ENCODE results near the gene IQSEC1. TPM values are rescaled to one million over a fixed set of nuclear protein-coding genes. Genes with fewer than 3 reads are reported as not detected.

The IQSEC1 gene
- polyA plus RNA-seq, 2 of the 4 experiments (the other 2 are of a cell fraction), result 3.7 to 10.7 TPM

DNA sequence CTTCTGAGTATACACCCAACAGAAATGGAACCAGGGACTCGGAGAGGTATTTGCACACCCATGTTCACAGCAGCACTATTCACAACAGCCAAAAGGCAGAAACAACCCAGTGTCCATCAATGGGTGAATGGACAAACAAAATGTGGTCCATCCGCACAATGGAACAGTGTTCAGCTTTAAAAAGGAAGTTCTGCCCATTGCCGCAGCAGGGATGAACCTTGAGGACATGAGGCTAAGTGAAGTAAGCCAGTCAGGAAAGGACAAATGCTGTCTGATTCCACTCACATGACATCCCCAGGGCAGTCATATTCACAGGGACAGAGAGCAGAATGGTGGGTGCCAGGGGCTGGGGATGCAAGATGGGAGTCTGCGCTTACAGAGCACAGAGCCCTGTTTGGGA is 7.5 kb downstream of the IQSEC1 start:
- 87% methylated on average over 4 of the region's 4 CpGs for whole genome bisulfite sequencing (ENCODE audit: missing lambda C conversion rate)
- DNase-seq (ENCODE audit: low read depth in 1 of 2, low spot score in 1 of 2), result no peak
- no peak overlapping the region for H3K27ac ChIP-seq
- no peaks in the 10 kb centered on the region for H3K9me3 ChIP-seq
- ATAC-seq, result no peak
- H3K4me3 ChIP-seq, result no peak overlapping the region
- ChIA-PET POLR2A (no interaction called here), CTCF (interaction anchor here (1.0 to 2.7 kb wide), 2 partner anchors 26 to 27 kb away, joined by 4 to 8 read pairs; no protein-coding TSS in a partner anchor)
- H3K4me1 ChIP-seq, result no peaks in the 10 kb centered on the region
- no peak overlapping the region for H3K4me2 ChIP-seq
- no peak for TF ChIP-seq EHMT2 (IDR thresholded peaks at IDR 0.05; ENCODE audit: low read depth)
- no peak for TF ChIP-seq ZSCAN20 (CRISPR knock-in tag; IDR thresholded peaks at IDR 0.05)
- TF ChIP-seq KDM5A (IDR thresholded peaks at IDR 0.05), result no peak
- TF ChIP-seq, protein P1, sequence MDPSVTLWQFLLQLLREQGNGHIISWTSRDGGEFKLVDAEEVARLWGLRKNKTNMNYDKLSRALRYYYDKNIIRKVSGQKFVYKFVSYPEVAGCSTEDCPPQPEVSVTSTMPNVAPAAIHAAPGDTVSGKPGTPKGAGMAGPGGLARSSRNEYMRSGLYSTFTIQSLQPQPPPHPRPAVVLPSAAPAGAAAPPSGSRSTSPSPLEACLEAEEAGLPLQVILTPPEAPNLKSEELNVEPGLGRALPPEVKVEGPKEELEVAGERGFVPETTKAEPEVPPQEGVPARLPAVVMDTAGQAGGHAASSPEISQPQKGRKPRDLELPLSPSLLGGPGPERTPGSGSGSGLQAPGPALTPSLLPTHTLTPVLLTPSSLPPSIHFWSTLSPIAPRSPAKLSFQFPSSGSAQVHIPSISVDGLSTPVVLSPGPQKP (IDR thresholded peaks at IDR 0.05; ENCODE audit: low read depth, low read length), result no peak
- no peak for FAIRE-seq

DNA sequence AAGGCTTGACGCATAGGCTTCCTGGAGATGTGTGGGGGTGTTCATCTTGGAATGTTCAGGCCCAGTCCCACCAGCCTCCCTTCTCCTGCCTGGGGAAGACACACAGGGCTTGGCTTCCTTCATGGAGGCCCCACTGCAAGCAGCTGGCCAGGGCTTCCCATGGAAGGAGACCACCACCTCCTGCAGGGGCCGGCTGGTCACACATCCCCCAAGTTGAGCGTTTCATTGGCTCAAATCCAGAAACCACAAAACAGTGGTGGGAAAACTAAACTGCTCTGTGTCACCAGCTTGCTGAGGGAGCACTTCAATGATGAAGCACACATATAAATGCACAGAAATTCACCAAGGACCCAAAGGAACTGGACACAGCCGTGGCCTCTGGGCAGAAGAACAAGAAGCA is 8.3 kb downstream of the IQSEC1 start:
- no peaks in the 10 kb centered on the region for H3K9me3 ChIP-seq
- FAIRE-seq (no peak), ATAC-seq (no peak), DNase-seq (ENCODE audit: low read depth in 1 of 2, low spot score in 1 of 2) (no peak)
- no peak overlapping the region for H3K27ac ChIP-seq
- TF ChIP-seq CEBPB (IDR thresholded peaks at IDR 0.05) (no peak), JUN (IDR thresholded peaks at IDR 0.05) (no peak), RNF2 (IDR thresholded peaks at IDR 0.05; ENCODE audit: borderline replicate concordance, low read depth) (no peak), RARB (CRISPR knock-in tag; IDR thresholded peaks at IDR 0.05) (no peak), PHF8 (IDR thresholded peaks at IDR 0.05; ENCODE audit: borderline replicate concordance, low read depth) (no peak), SREBF2 (IDR thresholded peaks at IDR 0.05) (no peak), FOXS1 (CRISPR knock-in tag; IDR thresholded peaks at IDR 0.05) (no peak), NFE2L2 (conservative IDR thresholded peaks at IDR 0.05; ENCODE audit: low read length) (no peak)
- TF ChIP-seq, protein P2, sequence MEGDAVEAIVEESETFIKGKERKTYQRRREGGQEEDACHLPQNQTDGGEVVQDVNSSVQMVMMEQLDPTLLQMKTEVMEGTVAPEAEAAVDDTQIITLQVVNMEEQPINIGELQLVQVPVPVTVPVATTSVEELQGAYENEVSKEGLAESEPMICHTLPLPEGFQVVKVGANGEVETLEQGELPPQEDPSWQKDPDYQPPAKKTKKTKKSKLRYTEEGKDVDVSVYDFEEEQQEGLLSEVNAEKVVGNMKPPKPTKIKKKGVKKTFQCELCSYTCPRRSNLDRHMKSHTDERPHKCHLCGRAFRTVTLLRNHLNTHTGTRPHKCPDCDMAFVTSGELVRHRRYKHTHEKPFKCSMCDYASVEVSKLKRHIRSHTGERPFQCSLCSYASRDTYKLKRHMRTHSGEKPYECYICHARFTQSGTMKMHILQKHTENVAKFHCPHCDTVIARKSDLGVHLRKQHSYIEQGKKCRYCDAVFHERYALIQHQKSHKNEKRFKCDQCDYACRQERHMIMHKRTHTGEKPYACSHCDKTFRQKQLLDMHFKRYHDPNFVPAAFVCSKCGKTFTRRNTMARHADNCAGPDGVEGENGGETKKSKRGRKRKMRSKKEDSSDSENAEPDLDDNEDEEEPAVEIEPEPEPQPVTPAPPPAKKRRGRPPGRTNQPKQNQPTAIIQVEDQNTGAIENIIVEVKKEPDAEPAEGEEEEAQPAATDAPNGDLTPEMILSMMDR (IDR thresholded peaks at IDR 0.05), result no peak
- no peak overlapping the region for H3K4me3 ChIP-seq
- ChIA-PET CTCF (interaction anchor here (1.2 to 2.7 kb wide), 2 partner anchors 11 to 27 kb away, joined by 3 to 8 read pairs; no protein-coding TSS in a partner anchor), POLR2A (no interaction called here)
- no peaks in the 10 kb centered on the region for H3K4me1 ChIP-seq
- H3K4me2 ChIP-seq, result no peak overlapping the region
- 54% methylated on average over 4 of the region's 4 CpGs for WGBS (ENCODE audit: missing lambda C conversion rate)

DNA sequence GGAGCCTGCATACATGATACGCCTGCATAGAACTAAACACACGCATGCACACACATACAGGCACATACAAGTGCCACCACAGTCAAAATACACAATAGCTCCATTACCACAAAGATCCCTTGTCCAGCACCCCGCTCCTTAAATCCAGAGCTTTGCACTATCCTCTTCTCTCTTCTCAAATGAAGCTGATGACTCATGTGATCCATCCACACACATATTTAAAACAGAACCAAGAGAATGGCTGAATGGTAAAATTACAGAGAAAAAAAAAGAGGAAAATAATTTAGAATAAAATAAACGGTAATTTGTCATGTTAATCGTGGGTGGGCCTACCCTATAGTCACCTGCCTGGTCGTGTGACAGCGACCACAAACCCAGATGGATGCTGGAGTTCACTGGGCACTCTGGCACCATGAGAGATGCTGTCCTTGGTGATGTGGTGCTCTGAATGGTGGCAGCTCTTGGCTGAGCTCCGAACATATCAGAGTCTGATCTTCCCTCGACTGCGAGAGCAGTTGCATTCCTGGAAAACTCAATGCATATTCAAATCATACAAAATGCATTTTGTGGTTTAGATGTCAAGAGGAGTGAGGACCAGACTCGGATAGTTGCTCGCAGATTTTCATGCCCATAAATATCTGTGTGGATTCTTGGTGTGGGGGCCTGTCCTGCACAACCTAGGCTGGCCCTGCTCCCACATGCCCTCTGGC is 8.9 kb downstream of the IQSEC1 start:
- FAIRE-seq (no peak), DNase-seq (ENCODE audit: low read depth in 1 of 2, low spot score in 1 of 2) (no peak), ATAC-seq (no peak)
- ChIA-PET POLR2A (no interaction called here), CTCF (interaction anchor here (1.2 to 2.7 kb wide), 2 partner anchors 11 to 27 kb away, joined by 3 to 8 read pairs; no protein-coding TSS in a partner anchor)
- Histone ChIP-seq H3K27ac (no peak overlapping the region), H3K4me1 (no peaks in the 10 kb centered on the region), H3K9me3 (no peaks in the 10 kb centered on the region), H3K4me3 (no peak overlapping the region), H3K4me2 (no peak overlapping the region)
- TF ChIP-seq CBX8 (IDR thresholded peaks at IDR 0.05), result no peak
- WGBS (ENCODE audit: missing lambda C conversion rate), result 63% methylated on average over 12 of the region's 12 CpGs

DNA sequence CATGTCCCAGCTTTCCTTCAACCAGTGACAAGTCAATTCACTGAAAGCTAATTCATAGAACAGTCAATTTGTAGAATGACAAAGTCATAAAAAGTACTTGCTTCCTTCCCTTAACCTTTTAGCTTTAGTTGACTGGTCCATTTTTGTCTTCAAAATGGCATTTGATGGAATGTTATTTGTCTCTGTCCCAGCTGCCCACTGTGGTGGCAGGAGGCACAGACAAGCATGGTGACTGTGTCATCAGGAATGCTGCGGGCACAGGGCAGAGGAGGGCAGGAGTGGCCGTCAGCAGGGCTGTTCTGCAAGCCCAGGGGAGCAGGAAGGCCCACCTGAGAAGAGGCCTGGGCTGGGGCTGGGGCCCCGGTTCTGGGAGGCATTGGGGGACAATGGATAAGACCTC is 10.0 kb downstream of the IQSEC1 start:
- Histone ChIP-seq H3K9me3 (no peaks in the 10 kb centered on the region), H3K4me2 (no peak overlapping the region), H3K4me1 (no peaks in the 10 kb centered on the region), H3K27ac (no peak overlapping the region), H3K4me3 (no peak overlapping the region)
- WGBS (ENCODE audit: missing lambda C conversion rate), result 41% methylated on average over 3 of the region's 3 CpGs
- CTCF ChIA-PET, result interaction anchor here (1.6 kb wide), 1 partner anchor 390 kb away, joined by 4 read pairs; no protein-coding TSS in a partner anchor
- FAIRE-seq, result no peak
- POLR2A ChIA-PET, result no interaction called here
- DNase-seq (ENCODE audit: low read depth in 1 of 2, low spot score in 1 of 2), result no peak
- no peak for ATAC-seq
- no peak for TF ChIP-seq SMC3 (IDR thresholded peaks at IDR 0.05)
- TF ChIP-seq MYC (IDR thresholded peaks at IDR 0.05; ENCODE audit: borderline replicate concordance, low read length), result no peak
- TF ChIP-seq ZNF302 (CRISPR knock-in tag; IDR thresholded peaks at IDR 0.05), result no peak

Data from A549 (cell line).